ENCODE measurements around the gene ACTRT2.

GRCh38 chr1:3058263-3059030, 37.2 kb downstream of the ACTRT2 start:
- TF ChIP-seq POLR2A (IDR thresholded peaks at IDR 0.05) (no peak), CTCF (IDR thresholded peaks at IDR 0.05) (no peak), POLR2AphosphoS5 (IDR thresholded peaks at IDR 0.05) (no peak)

All from sigmoid colon (tissue), 4 donors.